H1 (cell line): Measurements from ENCODE around the gene KLK8. TPM values are rescaled to one million over a fixed set of nuclear protein-coding genes. Genes with fewer than 3 reads are reported as not detected.

Experiments
- CTCF ChIA-PET: fragments of 300-600 bp; sonication (Branson Sonifier 250); formaldehyde crosslinking; loops from one replicate; lab custom pipeline; 2021; ENCODE audit not compliant: partially characterized antibody; lab: Charles Lee
- POLR2A ChIA-PET: fragments of 300-600 bp; sonication (Branson Sonifier 250); formaldehyde crosslinking; loops from one replicate; lab custom pipeline; 2021; ENCODE audit warnings: inconsistent platforms; ENCODE audit not compliant: partially characterized antibody; lab: Charles Lee
- DNase-seq, 2 experiments: peaks; one replicate each; pipeline versions ENCODE4 v3.0.0 to v3.0.0-alpha.2; 2010 to 2022; ENCODE audit warnings: low spot score in 2 of 2, low read depth in 1 of 2, mixed read lengths in 1 of 2
- FAIRE-seq: peaks from 2 replicates; lab custom pipeline; 2011; peaks lifted over from hg19 to GRCh38; lab: Jason Lieb, UNC
- H2AFZ ChIP-seq: 2 replicates; pipeline ENCODE4 v1.8.1; 2012; ENCODE audit warnings: low read length, inconsistent platforms
- H2AK5ac ChIP-seq: 2 replicates; pipeline ENCODE4 v1.6.1; 2013; ENCODE audit warnings: low read depth, low read length
- H2BK120ac ChIP-seq: replicated peaks from 2 replicates; pipeline ENCODE3; 2013; ENCODE audit warnings: low read depth, low read length, inconsistent platforms
- H2BK12ac ChIP-seq: 2 replicates; pipeline ENCODE4 v1.6.1; 2013; ENCODE audit warnings: low read depth, low read length
- H2BK15ac ChIP-seq: 2 replicates; pipeline ENCODE4 v1.6.1; 2013; ENCODE audit warnings: low read length
- H2BK20ac ChIP-seq: 2 replicates; pipeline ENCODE4 v1.6.1; 2013; ENCODE audit warnings: low read length
- H2BK5ac ChIP-seq: 2 replicates; pipeline ENCODE4 v1.6.1; 2013; ENCODE audit warnings: low read depth, low read length
- H3K14ac ChIP-seq: 2 replicates; pipeline ENCODE4 v1.6.1; 2013; ENCODE audit warnings: inconsistent platforms; ENCODE audit not compliant: insufficient read length
- H3K18ac ChIP-seq: 2 replicates; pipeline ENCODE4 v1.6.1; 2013; ENCODE audit warnings: low read length; ENCODE audit errors: extremely low read depth
- H3K23ac ChIP-seq: 2 replicates; pipeline ENCODE4 v1.6.1; 2013; ENCODE audit warnings: inconsistent platforms; ENCODE audit not compliant: insufficient read length
- H3K23me2 ChIP-seq: 2 replicates; pipeline ENCODE4 v1.6.1; 2013; ENCODE audit warnings: low read depth, low read length
- H3K27ac ChIP-seq: 2 replicates; pipeline ENCODE4 v1.6.1; 2011; ENCODE audit warnings: low read depth, low read length, inconsistent platforms
- H3K27me3 ChIP-seq, 4 experiments: replicated peaks in 1 of 4; 1 replicate in 1 of 4; 2 replicates in 3 of 4; pipeline versions ENCODE4 v1.6.1 to v1.8.1; 2011 to 2013; ENCODE audit warnings: low read length in 3 of 4, mild to moderate bottlenecking in 3 of 4, inconsistent platforms in 2 of 4, mixed read lengths in 2 of 4, moderate library complexity in 1 of 4; ENCODE audit not compliant: control insufficient read depth in 3 of 4, insufficient read depth in 3 of 4; ENCODE audit errors: extremely low read depth in 1 of 4
- H3K36me3 ChIP-seq, 4 experiments: 2 replicates each; pipeline versions ENCODE4 v1.6.1 to v1.8.1; 2011 to 2013; ENCODE audit warnings: mild to moderate bottlenecking in 4 of 4, low read length in 3 of 4, moderate library complexity in 2 of 4, control low read depth in 1 of 4, inconsistent platforms in 1 of 4; ENCODE audit not compliant: insufficient read depth in 4 of 4, control insufficient read depth in 2 of 4
- H3K4ac ChIP-seq: replicated peaks from 2 replicates; pipeline ENCODE3; 2013; ENCODE audit warnings: low read length, low read depth, mixed read lengths, inconsistent platforms; ENCODE audit not compliant: insufficient read length
- H3K4me1 ChIP-seq, 4 experiments: replicated peaks in 1 of 4; 1 replicate in 1 of 4; 2 replicates in 3 of 4; pipeline versions ENCODE4 v1.6.1 to v1.8.1; 2011 to 2013; ENCODE audit warnings: low read length in 3 of 4, inconsistent platforms in 2 of 4, mixed read lengths in 1 of 4; ENCODE audit not compliant: insufficient read depth in 4 of 4, control insufficient read depth in 3 of 4
- H3K4me2 ChIP-seq, 2 experiments: 2 replicates each; pipeline versions ENCODE4 v1.6.1 to v1.8.1; 2011 to 2013; ENCODE audit warnings: low read depth in 2 of 2, low read length in 2 of 2, control low read depth in 1 of 2, inconsistent platforms in 1 of 2, mild to moderate bottlenecking in 1 of 2; ENCODE audit not compliant: insufficient read depth in 1 of 2
- H3K4me3 ChIP-seq, 4 experiments: fragments of 200-600, 300-600 bp in 1 of 4; sonication (generic), shearing (Covaris generic), sonication (Bioruptor Twin) in 1 of 4; 2 replicates each; pipeline versions ENCODE4 v1.5.1 to v1.8.1; 2011 to 2016; ENCODE audit warnings: low read length in 4 of 4, low read depth in 3 of 4, control low read depth in 2 of 4, inconsistent platforms in 2 of 4, mild to moderate bottlenecking in 2 of 4, mixed read lengths in 1 of 4, moderate library complexity in 1 of 4; ENCODE audit not compliant: insufficient read depth in 2 of 4; ENCODE audit errors: extremely low read depth in 1 of 4
- H3K56ac ChIP-seq: replicated peaks from 2 replicates; pipeline ENCODE3; 2013; ENCODE audit warnings: low read depth, mild to moderate bottlenecking, mixed read lengths, low read length, inconsistent platforms; ENCODE audit not compliant: insufficient read length
- H3K79me1 ChIP-seq: 2 replicates; pipeline ENCODE4 v1.6.1; 2013; ENCODE audit warnings: low read depth, low read length, control low read depth
- H3K79me2 ChIP-seq, 2 experiments: 2 replicates each; pipeline versions ENCODE4 v1.6.1 to v1.8.1; 2012 to 2013; ENCODE audit warnings: low read length in 2 of 2, mild to moderate bottlenecking in 2 of 2, inconsistent platforms in 1 of 2; ENCODE audit not compliant: insufficient read depth in 2 of 2, control insufficient read depth in 1 of 2
- H3K9ac ChIP-seq, 4 experiments: replicated peaks in 1 of 4; 1 replicate in 1 of 4; 2 replicates in 3 of 4; pipeline versions ENCODE4 v1.6.1 to v1.8.1; 2011 to 2013; ENCODE audit warnings: low read depth in 3 of 4, low read length in 3 of 4, control low read depth in 2 of 4, mild to moderate bottlenecking in 2 of 4, moderate library complexity in 2 of 4, inconsistent platforms in 1 of 4; ENCODE audit errors: extremely low read depth in 1 of 4
- H3K9me3 ChIP-seq, 2 experiments: 2 replicates each; pipeline versions ENCODE4 v1.6.1 to v1.8.1; 2012 to 2013; ENCODE audit warnings: mild to moderate bottlenecking in 2 of 2, moderate library complexity in 2 of 2, control low read depth in 1 of 2, inconsistent platforms in 1 of 2, low read depth in 1 of 2, low read length in 1 of 2, mixed read lengths in 1 of 2; ENCODE audit not compliant: insufficient read depth in 2 of 2
- H4K20me1 ChIP-seq, 2 experiments: replicated peaks in 1 of 2; 2 replicates each; pipeline versions ENCODE3 to v1.8.1; 2011 to 2013; ENCODE audit warnings: inconsistent platforms in 2 of 2, low read length in 2 of 2, mild to moderate bottlenecking in 1 of 2; ENCODE audit not compliant: insufficient read depth in 2 of 2, control insufficient read depth in 1 of 2
- H4K5ac ChIP-seq: 2 replicates; pipeline ENCODE4 v1.6.1; 2013; ENCODE audit warnings: low read length, low read depth, mixed read lengths, inconsistent platforms; ENCODE audit not compliant: insufficient read length
- H4K8ac ChIP-seq: 2 replicates; pipeline ENCODE4 v1.8.0; 2013; ENCODE audit warnings: mild to moderate bottlenecking, moderate library complexity, low read length, inconsistent platforms; ENCODE audit not compliant: insufficient read depth; ENCODE audit errors: extremely low read depth
- H4K91ac ChIP-seq: replicated peaks from 2 replicates; pipeline ENCODE3; 2013; ENCODE audit warnings: low read length, mixed read lengths, inconsistent platforms; ENCODE audit not compliant: insufficient read length
- ASH2L ChIP-seq: fragments of 200-600, 300-600 bp; sonication (generic); IDR thresholded peaks from one replicate; pipeline ENCODE4 v1.7.1; 2017; ENCODE audit warnings: low read length
- CBX8 ChIP-seq: fragments of 300-800, 300-1000 bp; sonication (generic); IDR thresholded peaks from 2 replicates; pipeline ENCODE4 v1.7.1; 2016; ENCODE audit warnings: low read depth, low read length, borderline replicate concordance
- HDAC2 ChIP-seq, 2 experiments: fragments of 300-600 bp in 1 of 2; sonication (generic) in 1 of 2; IDR thresholded peaks; 2 replicates each; pipeline ENCODE4 v1.6.1; 2011 to 2012; ENCODE audit warnings: low read depth in 2 of 2, low read length in 2 of 2, mild to moderate bottlenecking in 2 of 2, moderate library complexity in 2 of 2, borderline replicate concordance in 1 of 2, inconsistent platforms in 1 of 2
- KDM1A ChIP-seq: fragments of 200-600, 300-600 bp; sonication (generic); IDR thresholded peaks from 2 replicates; pipeline ENCODE4 v1.7.1; 2016; ENCODE audit warnings: mild to moderate bottlenecking, low read length, borderline replicate concordance
- SP4 ChIP-seq: IDR thresholded peaks from 2 replicates; pipeline ENCODE4 v1.6.1; 2012; ENCODE audit warnings: low read length, inconsistent platforms
- WGBS, 2 experiments: shearing (Covaris generic) in 1 of 2; methylation state at CpG; one replicate each; pipeline versions ENCODE4 v1.1.6 to v1.1.7; 2013 to 2015; ENCODE audit warnings: low lambda C conversion rate in 2 of 2, mixed read lengths in 2 of 2, inconsistent platforms in 1 of 2, low coverage in 1 of 2, missing lambda C conversion rate in 1 of 2; ENCODE audit not compliant: insufficient replicate concordance in 2 of 2, insufficient coverage in 1 of 2, insufficient read length in 1 of 2; ENCODE audit errors: extremely low coverage in 1 of 2, missing lambda C conversion rate in 1 of 2; 5-methylcytosine and 5-hydroxymethylcytosine counted together
- polyA plus RNA-seq, 7 experiments: library from polyadenylated mRNA; depleted of rRNA in 3 of 7; stranded (reverse) in 5 of 7; unstranded in 2 of 7; fragments of >200 nt in 5 of 7; fragments of 200-250 nt in 2 of 7; gene quantifications; 1 replicate in 5 of 7; 2 replicates in 1 of 7; 4 replicates in 1 of 7; pipeline versions ENCODE4 v1.2.1 to v1.2.3, GENCODE V29; 2011 to 2013; ENCODE audit warnings: missing spikeins in 2 of 7, mixed read lengths in 2 of 7
- total RNA-seq: library from RNA; stranded (reverse); fragmentation: NEBNext Ultra II Directional; extraction: Animal tissue kit (Norgen Biotek cat#: 25700); gene quantifications from 2 replicates; pipeline ENCODE4 v1.2.1, GENCODE V29; 2021
- TF ChIP-seq, protein P1 (sequence below): IDR thresholded peaks from 2 replicates; pipeline ENCODE4 v1.6.1; 2012; ENCODE audit warnings: inconsistent platforms
- TF ChIP-seq, protein P2 (sequence below): IDR thresholded peaks from 2 replicates; pipeline ENCODE4 v1.6.1; 2012; ENCODE audit warnings: low read length, inconsistent platforms
- TF ChIP-seq, protein P3 (sequence below): IDR thresholded peaks from 2 replicates; pipeline ENCODE4 v1.6.1; 2012; ENCODE audit warnings: inconsistent platforms
- TF ChIP-seq, protein P4 (sequence below): IDR thresholded peaks from 2 replicates; pipeline ENCODE4 v1.6.1; 2011; ENCODE audit warnings: low read depth, mild to moderate bottlenecking, low read length; ENCODE audit not compliant: insufficient read depth

The KLK8 gene
- total and polyA plus RNA-seq, 2 of the 8 experiments (the other 6 are each of a cell fraction or from before 2014, with no cell fraction given): 2.9 to 3.6 TPM

DNA sequence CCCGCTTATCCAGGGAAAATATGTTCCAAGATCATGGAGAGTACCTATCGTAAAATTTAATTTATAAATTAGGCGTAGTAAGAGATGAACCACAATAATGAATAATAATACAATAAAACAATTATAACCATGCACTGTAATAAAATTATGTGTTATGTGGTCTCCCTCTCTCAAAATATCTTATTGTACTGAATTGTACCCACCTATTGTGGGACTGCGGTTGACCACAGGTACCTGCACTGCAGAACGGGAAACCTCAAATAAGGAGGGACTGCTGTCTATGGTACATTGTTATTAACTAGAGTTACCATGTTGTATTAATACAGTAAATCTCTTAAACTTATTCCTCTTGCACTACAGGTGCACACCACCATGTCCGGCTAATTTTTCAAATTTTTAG, 38.7 kb upstream of the KLK8 start:
- DNase-seq (no peak), FAIRE-seq (no peak)
- ChIA-PET POLR2A (no interaction called here), CTCF (interaction anchor here (0.9 to 1.1 kb wide), 2 partner anchors 19 to 22 kb away, joined by 3 to 5 read pairs; no protein-coding TSS in a partner anchor)
- no peak overlapping the region for H3K23ac ChIP-seq
- 93% methylated on average over 6 of the region's 6 CpGs; no CpG with 5 or more reads in 1 of the 2 experiments for WGBS, 2 experiments
- H3K79me2 ChIP-seq: no peaks in the 10 kb centered on the region
- H2BK5ac ChIP-seq: no peak overlapping the region
- no peak overlapping the region for H3K4me2 ChIP-seq
- no peak overlapping the region for H2AK5ac ChIP-seq
- H4K91ac ChIP-seq: no peak overlapping the region
- H2BK12ac ChIP-seq: no peak overlapping the region
- no peaks in the 10 kb centered on the region for H3K79me1 ChIP-seq
- H2AFZ ChIP-seq: no peak overlapping the region
- H2BK20ac ChIP-seq: no peak overlapping the region
- no peak overlapping the region for H2BK120ac ChIP-seq
- H3K4ac ChIP-seq: no peak overlapping the region
- H2BK15ac ChIP-seq: no peak overlapping the region
- no peak overlapping the region for H3K18ac ChIP-seq
- H3K27me3 ChIP-seq: no peaks in the 10 kb centered on the region
- no peaks in the 10 kb centered on the region for H3K9me3 ChIP-seq
- H3K56ac ChIP-seq: no peak overlapping the region
- H4K8ac ChIP-seq: no peak overlapping the region
- H4K5ac ChIP-seq: no peak overlapping the region
- peaks cover 0 to 5% (median 2%) of the 10 kb centered on the region in 4 experiments; a peak in 4 of 7 replicates for H3K4me1 ChIP-seq
- no peaks in the 10 kb centered on the region for H3K23me2 ChIP-seq
- no peak overlapping the region for H3K27ac ChIP-seq
- H3K36me3 ChIP-seq: no peaks in the 10 kb centered on the region
- no peak overlapping the region for H3K9ac ChIP-seq
- H4K20me1 ChIP-seq: peaks cover 0 to 1% of the 10 kb centered on the region in 2 experiments
- H3K4me3 ChIP-seq: no peak overlapping the region
- H3K14ac ChIP-seq: no peak overlapping the region
- no peak for TF ChIP-seq SP4
- TF ChIP-seq, protein P1, sequence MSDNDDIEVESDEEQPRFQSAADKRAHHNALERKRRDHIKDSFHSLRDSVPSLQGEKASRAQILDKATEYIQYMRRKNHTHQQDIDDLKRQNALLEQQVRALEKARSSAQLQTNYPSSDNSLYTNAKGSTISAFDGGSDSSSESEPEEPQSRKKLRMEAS: no peak
- TF ChIP-seq HDAC2 (IDR thresholded peaks at IDR 0.05; ENCODE audit: borderline replicate concordance in 1 of 2, low read depth in 2 of 2, low read length in 2 of 2): no peak
- TF ChIP-seq, protein P2, sequence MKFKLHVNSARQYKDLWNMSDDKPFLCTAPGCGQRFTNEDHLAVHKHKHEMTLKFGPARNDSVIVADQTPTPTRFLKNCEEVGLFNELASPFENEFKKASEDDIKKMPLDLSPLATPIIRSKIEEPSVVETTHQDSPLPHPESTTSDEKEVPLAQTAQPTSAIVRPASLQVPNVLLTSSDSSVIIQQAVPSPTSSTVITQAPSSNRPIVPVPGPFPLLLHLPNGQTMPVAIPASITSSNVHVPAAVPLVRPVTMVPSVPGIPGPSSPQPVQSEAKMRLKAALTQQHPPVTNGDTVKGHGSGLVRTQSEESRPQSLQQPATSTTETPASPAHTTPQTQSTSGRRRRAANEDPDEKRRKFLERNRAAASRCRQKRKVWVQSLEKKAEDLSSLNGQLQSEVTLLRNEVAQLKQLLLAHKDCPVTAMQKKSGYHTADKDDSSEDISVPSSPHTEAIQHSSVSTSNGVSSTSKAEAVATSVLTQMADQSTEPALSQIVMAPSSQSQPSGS: no peak
- TF ChIP-seq, protein P3, sequence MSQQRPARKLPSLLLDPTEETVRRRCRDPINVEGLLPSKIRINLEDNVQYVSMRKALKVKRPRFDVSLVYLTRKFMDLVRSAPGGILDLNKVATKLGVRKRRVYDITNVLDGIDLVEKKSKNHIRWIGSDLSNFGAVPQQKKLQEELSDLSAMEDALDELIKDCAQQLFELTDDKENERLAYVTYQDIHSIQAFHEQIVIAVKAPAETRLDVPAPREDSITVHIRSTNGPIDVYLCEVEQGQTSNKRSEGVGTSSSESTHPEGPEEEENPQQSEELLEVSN: no peak
- no peak for TF ChIP-seq CBX8
- TF ChIP-seq, protein P4, sequence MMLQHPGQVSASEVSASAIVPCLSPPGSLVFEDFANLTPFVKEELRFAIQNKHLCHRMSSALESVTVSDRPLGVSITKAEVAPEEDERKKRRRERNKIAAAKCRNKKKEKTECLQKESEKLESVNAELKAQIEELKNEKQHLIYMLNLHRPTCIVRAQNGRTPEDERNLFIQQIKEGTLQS: no peak
- no peak for TF ChIP-seq ASH2L
- no peak for TF ChIP-seq KDM1A
